A673 (cell line): Measurements from ENCODE around the gene CXCR5. TPM values are rescaled to one million over a fixed set of nuclear protein-coding genes. Genes with fewer than 3 reads are reported as not detected.

Experiments used
- BruUV-seq: library from RNA; stranded (reverse); fragments of 400-500 nt; replicated peaks from 2 replicates; lab custom pipeline; 2021; lab: Mats Ljungman, UMichigan
- CTCF ChIA-PET: fragments of 300-600 bp; sonication (Branson Sonifier 250); formaldehyde crosslinking; loops from one replicate; lab custom pipeline; 2022; ENCODE audit warnings: antibody characterized with exemption; lab: Charles Lee
- POLR2A ChIA-PET: fragments of 300-600 bp; sonication (Branson Sonifier 250); formaldehyde crosslinking; loops from one replicate; lab custom pipeline; 2022; ENCODE audit warnings: antibody characterized with exemption; ENCODE audit not compliant: low non-redundant PET; lab: Charles Lee
- DNase-seq: peaks from one replicate; pipeline ENCODE4 v3.0.0-alpha.2; 2015; ENCODE audit warnings: low spot score
- H3K27ac ChIP-seq: fragments of 200-600 bp; sonication (generic); 2 replicates; pipeline ENCODE4 v1.5.1; 2016; ENCODE audit warnings: mixed run types, low read depth, mild to moderate bottlenecking, mixed read lengths, antibody characterized with exemption, low read length; ENCODE audit not compliant: poor library complexity, severe bottlenecking
- H3K27me3 ChIP-seq: fragments of 200-600 bp; sonication (generic); replicated peaks from 2 replicates; pipeline ENCODE4 v1.6.1; 2017; ENCODE audit warnings: mixed run types, low read depth, mild to moderate bottlenecking, mixed read lengths, antibody characterized with exemption, low read length; ENCODE audit not compliant: insufficient read depth, poor library complexity
- H3K36me3 ChIP-seq: fragments of 200-600 bp; sonication (generic); 2 replicates; pipeline ENCODE4 v1.6.1; 2016; ENCODE audit warnings: mixed run types, mild to moderate bottlenecking, mixed read lengths, antibody characterized with exemption, low read length; ENCODE audit not compliant: insufficient read depth, poor library complexity, severe bottlenecking
- H3K4me1 ChIP-seq: fragments of 200-600 bp; sonication (generic); 2 replicates; pipeline ENCODE4 v1.6.1; 2017; ENCODE audit warnings: mixed run types, mild to moderate bottlenecking, mixed read lengths, antibody characterized with exemption, low read length; ENCODE audit not compliant: insufficient read depth, poor library complexity, severe bottlenecking
- H3K4me3 ChIP-seq: fragments of 200-600 bp; sonication (generic); 2 replicates; pipeline ENCODE4 v1.5.1; 2016; ENCODE audit warnings: low read depth, mixed run types, mild to moderate bottlenecking, mixed read lengths, low read length; ENCODE audit not compliant: poor library complexity, severe bottlenecking
- H3K9me3 ChIP-seq: fragments of 200-600 bp; sonication (generic); 2 replicates; pipeline ENCODE4 v1.6.1; 2016; ENCODE audit warnings: mixed run types, low read depth, mild to moderate bottlenecking, mixed read lengths, antibody characterized with exemption, low read length; ENCODE audit not compliant: poor library complexity, severe bottlenecking
- EZH2 ChIP-seq: fragments of 200-600 bp; sonication (generic); IDR thresholded peaks from 2 replicates; pipeline ENCODE4 v1.6.1; 2017; ENCODE audit warnings: borderline replicate concordance, low read depth, mild to moderate bottlenecking, mixed read lengths, antibody characterized with exemption, low read length; ENCODE audit not compliant: poor library complexity, severe bottlenecking
- intact Hi-C: fragments of 100-400 bp; cut with micrococcal nuclease; formaldehyde crosslinking; loops from one replicate; pipeline ENCODE4 v1.10.0; 2022; ENCODE audit not compliant: unreplicated experiment
- total RNA-seq: library from RNA; stranded (reverse); gene quantifications from 2 replicates; pipeline ENCODE4 v1.2.3, GENCODE V29; 2021
- TF ChIP-seq, protein P1 (sequence below): fragments of 300-800, 200-600 bp; sonication (generic); conservative IDR thresholded peaks from 2 replicates; pipeline ENCODE4 v1.5.1; 2017; ENCODE audit warnings: low read depth, mild to moderate bottlenecking, antibody characterized with exemption, low read length, moderate library complexity, mixed read lengths

CXCR5 gene
- total RNA-seq, 1 experiment from 2014 or later = not detected

DNA sequence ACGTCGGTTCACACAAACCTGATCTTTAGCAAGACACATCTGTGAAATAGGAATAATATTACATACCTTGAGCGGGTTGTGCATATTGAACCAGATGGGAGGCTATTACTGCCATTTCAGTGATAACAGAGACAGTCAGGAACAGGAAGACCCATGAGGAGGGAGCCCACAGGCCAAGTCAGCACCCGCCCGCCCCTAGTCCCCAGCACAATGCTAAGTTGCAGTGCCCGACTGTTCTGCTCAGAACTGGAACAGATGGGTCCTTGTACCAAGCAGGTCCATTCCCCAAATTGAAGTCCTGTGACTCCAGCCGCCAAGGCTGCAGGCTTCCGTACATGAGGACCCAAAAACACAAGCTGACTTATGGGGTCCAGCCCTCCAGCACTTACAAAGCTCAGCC is 9.3 kb downstream of the CXCR5 start:
- CTCF ChIA-PET = interaction anchor here (0.5 kb wide), 1 partner anchor 138 kb away, joined by 3 read pairs; no protein-coding TSS in a partner anchor
- Histone ChIP-seq H3K9me3 (no peaks in the 10 kb centered on the region), H3K36me3 (no peaks in the 10 kb centered on the region), H3K4me1 (no peaks in the 10 kb centered on the region), H3K27me3 (no peaks in the 10 kb centered on the region), H3K4me3 (no peak overlapping the region), H3K27ac (no peak overlapping the region)
- no peak for TF ChIP-seq EZH2
- TF ChIP-seq, protein P1, sequence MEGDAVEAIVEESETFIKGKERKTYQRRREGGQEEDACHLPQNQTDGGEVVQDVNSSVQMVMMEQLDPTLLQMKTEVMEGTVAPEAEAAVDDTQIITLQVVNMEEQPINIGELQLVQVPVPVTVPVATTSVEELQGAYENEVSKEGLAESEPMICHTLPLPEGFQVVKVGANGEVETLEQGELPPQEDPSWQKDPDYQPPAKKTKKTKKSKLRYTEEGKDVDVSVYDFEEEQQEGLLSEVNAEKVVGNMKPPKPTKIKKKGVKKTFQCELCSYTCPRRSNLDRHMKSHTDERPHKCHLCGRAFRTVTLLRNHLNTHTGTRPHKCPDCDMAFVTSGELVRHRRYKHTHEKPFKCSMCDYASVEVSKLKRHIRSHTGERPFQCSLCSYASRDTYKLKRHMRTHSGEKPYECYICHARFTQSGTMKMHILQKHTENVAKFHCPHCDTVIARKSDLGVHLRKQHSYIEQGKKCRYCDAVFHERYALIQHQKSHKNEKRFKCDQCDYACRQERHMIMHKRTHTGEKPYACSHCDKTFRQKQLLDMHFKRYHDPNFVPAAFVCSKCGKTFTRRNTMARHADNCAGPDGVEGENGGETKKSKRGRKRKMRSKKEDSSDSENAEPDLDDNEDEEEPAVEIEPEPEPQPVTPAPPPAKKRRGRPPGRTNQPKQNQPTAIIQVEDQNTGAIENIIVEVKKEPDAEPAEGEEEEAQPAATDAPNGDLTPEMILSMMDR = no peak
- BruUV-seq = no TSS peak
- no peak for DNase-seq
- POLR2A ChIA-PET = no interaction called here
- intact Hi-C loops = no loop called here

DNA sequence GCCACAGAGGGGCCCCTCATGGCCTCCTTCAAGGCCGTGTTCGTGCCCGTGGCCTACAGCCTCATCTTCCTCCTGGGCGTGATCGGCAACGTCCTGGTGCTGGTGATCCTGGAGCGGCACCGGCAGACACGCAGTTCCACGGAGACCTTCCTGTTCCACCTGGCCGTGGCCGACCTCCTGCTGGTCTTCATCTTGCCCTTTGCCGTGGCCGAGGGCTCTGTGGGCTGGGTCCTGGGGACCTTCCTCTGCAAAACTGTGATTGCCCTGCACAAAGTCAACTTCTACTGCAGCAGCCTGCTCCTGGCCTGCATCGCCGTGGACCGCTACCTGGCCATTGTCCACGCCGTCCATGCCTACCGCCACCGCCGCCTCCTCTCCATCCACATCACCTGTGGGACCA is 10.0 kb downstream of the CXCR5 start:
- ChIA-PET CTCF (interaction anchor here (0.5 kb wide), 1 partner anchor 138 kb away, joined by 3 read pairs; no protein-coding TSS in a partner anchor), POLR2A (no interaction called here)
- BruUV-seq = no TSS peak
- Histone ChIP-seq H3K4me3 (no peak overlapping the region), H3K4me1 (no peaks in the 10 kb centered on the region), H3K27ac (no peak overlapping the region), H3K9me3 (no peaks in the 10 kb centered on the region), H3K27me3 (no peaks in the 10 kb centered on the region), H3K36me3 (peaks cover 3% of the 10 kb centered on the region)
- intact Hi-C loops = no loop called here
- TF ChIP-seq, protein P1 = no peak
- no peak for TF ChIP-seq EZH2
- no peak for DNase-seq

DNA sequence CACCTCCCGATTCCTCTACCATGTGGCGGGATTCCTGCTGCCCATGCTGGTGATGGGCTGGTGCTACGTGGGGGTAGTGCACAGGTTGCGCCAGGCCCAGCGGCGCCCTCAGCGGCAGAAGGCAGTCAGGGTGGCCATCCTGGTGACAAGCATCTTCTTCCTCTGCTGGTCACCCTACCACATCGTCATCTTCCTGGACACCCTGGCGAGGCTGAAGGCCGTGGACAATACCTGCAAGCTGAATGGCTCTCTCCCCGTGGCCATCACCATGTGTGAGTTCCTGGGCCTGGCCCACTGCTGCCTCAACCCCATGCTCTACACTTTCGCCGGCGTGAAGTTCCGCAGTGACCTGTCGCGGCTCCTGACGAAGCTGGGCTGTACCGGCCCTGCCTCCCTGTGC is 10.5 kb downstream of the CXCR5 start:
- TF ChIP-seq EZH2 = no peak
- TF ChIP-seq, protein P1 = no peak
- Histone ChIP-seq H3K27ac (no peak overlapping the region), H3K4me1 (no peaks in the 10 kb centered on the region), H3K9me3 (no peaks in the 10 kb centered on the region), H3K36me3 (peaks cover 8% of the 10 kb centered on the region), H3K27me3 (no peaks in the 10 kb centered on the region), H3K4me3 (no peak overlapping the region)
- ChIA-PET POLR2A (no interaction called here), CTCF (interaction anchor here (0.5 kb wide), 1 partner anchor 56 kb away, joined by 3 read pairs; no protein-coding TSS in a partner anchor)
- BruUV-seq = no TSS peak
- no peak for DNase-seq
- intact Hi-C loops = no loop called here
